COLO668 (cell line): ENCODE measurements around the gene DOP1B.
A peak's percentile ranks its signal among the peaks of the same experiment; 100 is the strongest.
"Not testable (repeated sequence)": the region's sequence is repeated elsewhere in the genome, so short reads cannot be mapped to it uniquely, and the experiment has no call there.

ENCODE experiments used
- DNase-seq: peaks from one replicate; lab custom pipeline; 2025; ENCODE audit not compliant: unreplicated experiment; lab: John Stamatoyannopoulos, UW

DOP1B gene

GRCh38 chr21:36134803-36135390 is 21.7 kb upstream of the DOP1B start, which contains the start of gene CBR3:
Gene CBR3, plus strand, starts transcription at chr21:36135079. Its CDS starts 114 bp downstream, at chr21:36135193.
- peak; percentile 64 for DNase-seq

- DNase-seq = peak; percentile 84
Observed at GRCh38 chr21:36135391-36136102, 21.1 kb upstream of the DOP1B start.

GRCh38 chr21:36139791-36140190 is 16.8 kb upstream of the DOP1B start:
- not testable (repeated sequence) for DNase-seq

- peak; percentile 98 for DNase-seq
Observed at GRCh38 chr21:36141513-36141925, 15.1 kb upstream of the DOP1B start.

- DNase-seq = not testable (repeated sequence)
Observed at GRCh38 chr21:36144233-36144632, 12.4 kb upstream of the DOP1B start.

- DNase-seq = no peak
Observed at GRCh38 chr21:36145259-36145658, 11.4 kb upstream of the DOP1B start.

- no peak for DNase-seq
Observed at GRCh38 chr21:36147911-36148310, 8.7 kb upstream of the DOP1B start.

- no peak for DNase-seq
Observed at GRCh38 chr21:36148886-36149285, 7.7 kb upstream of the DOP1B start.

GRCh38 chr21:36149788-36150711 is 6.6 kb upstream of the DOP1B start:
- no peak for DNase-seq

- DNase-seq = peak; percentile 71
Observed at GRCh38 chr21:36155603-36156338, 853 bp upstream of the DOP1B start.

GRCh38 chr21:36156339-36156814 is 247 bp upstream of the DOP1B start:
- peak; percentile 100 for DNase-seq

- no peak for DNase-seq
Observed at GRCh38 chr21:36159356-36159921, 2.8 kb downstream of the DOP1B start.

GRCh38 chr21:36160850-36161178 is 4.2 kb downstream of the DOP1B start:
- no peak for DNase-seq

GRCh38 chr21:36162631-36163030 is 6.0 kb downstream of the DOP1B start:
- DNase-seq = no peak

GRCh38 chr21:36163750-36164741 is 7.4 kb downstream of the DOP1B start:
- peak; percentile 60 for DNase-seq

- DNase-seq = no peak
Observed at GRCh38 chr21:36165356-36165755, 8.7 kb downstream of the DOP1B start.

- no peak for DNase-seq
Observed at GRCh38 chr21:36166705-36167104, 10.1 kb downstream of the DOP1B start.

- DNase-seq = no peak
Observed at GRCh38 chr21:36167541-36167940, 10.9 kb downstream of the DOP1B start.

GRCh38 chr21:36169470-36170128 is 13.0 kb downstream of the DOP1B start:
- DNase-seq = no peak
